ENCODE measurements around the gene CHST6. TPM values are rescaled to one million over a fixed set of nuclear protein-coding genes. Genes with fewer than 3 reads are reported as not detected.

Gene CHST6
- total RNA-seq, 1 experiment from 2014 or later, result 1.3 TPM

Other genes with a start within 250 kb of the CHST6 start
- gene BCAR1, start 243.8 kb downstream of the CHST6 start, total RNA-seq (2022), result 94.0 and 95.5 TPM in 2 replicates
- 71.6 and 77.6 TPM in 2 replicates for gene CFDP1, start 61.9 kb downstream of the CHST6 start, total RNA-seq (2022)
- 57.4 and 63.6 TPM in 2 replicates for gene TMEM170A, start 30.8 kb downstream of the CHST6 start, total RNA-seq (2022)
- gene CHST5, start 40.7 kb upstream of the CHST6 start, total RNA-seq (2022), result 0.11 TPM in 1 of 2 replicates, not detected in the other
- 5.2 and 6.6 TPM in 2 replicates for gene TMEM231, start 60.8 kb upstream of the CHST6 start, total RNA-seq (2022)
- gene GABARAPL2, start 70.9 kb upstream of the CHST6 start, total RNA-seq (2022), result 82.6 and 88.2 TPM in 2 replicates
- 70.1 and 71.3 TPM in 2 replicates for gene ADAT1, start 127.8 kb upstream of the CHST6 start, total RNA-seq (2022)
- 244 and 245 TPM in 2 replicates for gene KARS1, start 152.2 kb upstream of the CHST6 start, total RNA-seq (2022)
- gene TERF2IP, start 152.3 kb upstream of the CHST6 start, total RNA-seq (2022), result 25.1 and 27.1 TPM in 2 replicates
- not detected in 2 replicates for gene CPHXL2, start 181.6 kb upstream of the CHST6 start, total RNA-seq (2022)
- gene DUXB, start 206.0 kb upstream of the CHST6 start, total RNA-seq (2022), result not detected in 2 replicates
- not detected in 2 replicates for gene CPHXL, start 231.0 kb upstream of the CHST6 start, total RNA-seq (2022)